Stimulated activated CD4-positive, alpha-beta T cell treated with anti-CD3 and anti-CD28 coated beads, Interleukin-12 subunit alpha, Interleukin-12 subunit beta, amount 100 ng/mL, for 48 hours (primary cell): ENCODE results near the gene CXCL13.
"Not testable (repeated sequence)": the region's sequence is repeated elsewhere in the genome, so short reads cannot be mapped to it uniquely, and the experiment has no call there.

ENCODE experiments used
- DNase-seq, 3 donors: peaks; one replicate each; pipeline ENCODE4 v3.0.0-alpha.2; 2020; ENCODE audit warnings: low read depth in 2 of 3, low spot score in 1 of 3

The CXCL13 gene

GRCh38 chr4:77605210-77605902 lies at the start of gene CXCL13:
Gene CXCL13, plus strand, starts transcription at chr4:77605820. Its CDS starts 46 bp downstream, at chr4:77605866.
- DNase-seq: no peak

GRCh38 chr4:77560170-77560569 lies 45.5 kb upstream of the CXCL13 start:
- no peak for DNase-seq

- DNase-seq: not testable (repeated sequence)
These were observed 43.9 kb upstream of the CXCL13 start for GRCh38 chr4:77561720-77562119.

GRCh38 chr4:77564231-77564630 lies 41.4 kb upstream of the CXCL13 start:
- DNase-seq: no peak

- no peak for DNase-seq
These were observed 39.5 kb upstream of the CXCL13 start for GRCh38 chr4:77566148-77566547.

GRCh38 chr4:77567549-77567948 lies 38.1 kb upstream of the CXCL13 start:
- no peak for DNase-seq

GRCh38 chr4:77570508-77571214 lies 35.0 kb upstream of the CXCL13 start:
- DNase-seq: not testable (repeated sequence)

- no peak for DNase-seq
These were observed 29.3 kb upstream of the CXCL13 start for GRCh38 chr4:77576351-77576750.

- no peak for DNase-seq
These were observed 27.5 kb upstream of the CXCL13 start for GRCh38 chr4:77578145-77578544.

- DNase-seq: no peak
These were observed 26.1 kb upstream of the CXCL13 start for GRCh38 chr4:77579406-77580076.

GRCh38 chr4:77581724-77582123 lies 23.9 kb upstream of the CXCL13 start:
- no peak for DNase-seq

GRCh38 chr4:77582156-77582555 lies 23.5 kb upstream of the CXCL13 start:
- no peak for DNase-seq

- DNase-seq: no peak
These were observed 22.9 kb upstream of the CXCL13 start for GRCh38 chr4:77582711-77583110.

- DNase-seq: peak; percentile 55 to 75 (median 61)
These were observed 18.7 kb upstream of the CXCL13 start for GRCh38 chr4:77586951-77587383.

GRCh38 chr4:77590482-77590881 lies 15.1 kb upstream of the CXCL13 start:
- no peak for DNase-seq

- no peak for DNase-seq
These were observed 14.1 kb upstream of the CXCL13 start for GRCh38 chr4:77591532-77591931.

- no peak for DNase-seq
These were observed 12.5 kb upstream of the CXCL13 start for GRCh38 chr4:77593101-77593500.

GRCh38 chr4:77593993-77594392 lies 11.6 kb upstream of the CXCL13 start:
- DNase-seq: no peak

GRCh38 chr4:77595364-77595973 lies 10.2 kb upstream of the CXCL13 start:
- DNase-seq: no peak

- DNase-seq: no peak
These were observed 6.2 kb upstream of the CXCL13 start for GRCh38 chr4:77599378-77599777.
